Right lobe of liver (tissue), 4 donors: ENCODE data around the gene ATP5F1B.

Source experiments
- CTCF ChIP-seq, 4 donors: fragments of 200-600 bp in 3 of 4; fragments of 450-650 bp in 1 of 4; IDR thresholded peaks; one replicate each; pipeline versions ENCODE4 v1.5.1 to v1.8.0; 2016 to 2022; ENCODE audit warnings: antibody characterized with exemption in 4 of 4, mild to moderate bottlenecking in 2 of 4
- POLR2A ChIP-seq: fragments of 450-650 bp; IDR thresholded peaks from one replicate; pipeline ENCODE4 v1.6.1; 2017; ENCODE audit warnings: antibody characterized with exemption, mild to moderate bottlenecking
- donor health status: DM: no; HTN: no; CAD: no.
- donor health status: DM: no; HTN: no; CAD: no.
- donor health status: DM: no; HTN: yes; CAD: no.

- TF ChIP-seq POLR2A (peak; percentile 100), CTCF (IDR thresholded peaks at IDR 0.05) (no peak)
Observed at GRCh38 chr12:56645717-56646446, at the start of gene ATP5F1B.
